ENCODE data around the gene MAP7. TPM values are rescaled to one million over a fixed set of nuclear protein-coding genes. Genes with fewer than 3 reads are reported as not detected.

Gene MAP7
- total and polyA plus RNA-seq, 5 donors: 0.79 to 2.5 (median 1.6) TPM

GRCh38 chr6:136334465-136334846 is 215.8 kb downstream of the MAP7 start:
- intact Hi-C loops (cut with DNase I): no loop called here
- DNase-seq (peak; percentile 57 to 82 (median 77)), ATAC-seq (peak; percentile 67 to 75)
- H3K4me3 ChIP-seq (ENCODE audit: low read length): no peak overlapping the region
- no peaks in the 10 kb centered on the region for H3K27me3 ChIP-seq (ENCODE audit: control insufficient read depth, insufficient read depth)
- H3K27ac ChIP-seq (ENCODE audit: low read length): no peak overlapping the region
- 69% methylated on average over 13 of the region's 13 CpGs for WGBS
- H3K9me3 ChIP-seq (ENCODE audit: control insufficient read depth, low read length): no peaks in the 10 kb centered on the region
- H3K4me1 ChIP-seq (ENCODE audit: control insufficient read depth, insufficient read depth, low read length): no peaks in the 10 kb centered on the region

DNA sequence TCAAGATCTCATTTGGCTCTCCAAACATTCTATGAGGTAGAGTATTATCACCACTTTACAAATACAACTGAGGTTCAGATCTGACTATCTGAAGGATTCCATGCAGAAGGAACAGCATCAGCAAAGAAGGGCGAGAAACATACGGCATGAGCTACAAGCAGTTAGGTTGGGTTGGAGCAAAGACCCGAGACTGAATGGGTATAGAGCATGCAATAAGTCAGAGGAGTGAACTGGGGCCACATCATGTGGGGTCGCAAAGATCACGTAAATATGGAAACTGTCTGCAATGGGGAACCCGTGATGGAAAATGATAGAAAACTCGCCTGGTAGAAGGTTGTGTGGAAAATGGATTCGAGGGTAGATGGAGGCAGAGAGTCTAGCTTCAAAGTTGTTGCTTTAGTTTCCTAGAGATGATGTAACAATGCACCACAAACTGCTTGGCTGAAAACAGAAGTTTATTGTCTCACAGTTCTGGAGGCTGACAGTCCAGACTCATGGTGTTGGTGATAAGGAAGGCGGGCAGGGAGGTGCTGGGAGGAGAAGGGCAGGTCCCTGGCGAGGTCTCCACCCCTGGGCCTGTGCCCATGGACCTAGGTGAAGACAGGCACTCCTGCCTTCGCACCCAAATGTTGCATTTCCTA is 216.3 kb downstream of the MAP7 start:
- peak; percentile 72 to 80 for ATAC-seq
- no peaks in the 10 kb centered on the region for H3K4me1 ChIP-seq (ENCODE audit: control insufficient read depth, insufficient read depth, low read length)
- no peak overlapping the region for H3K4me3 ChIP-seq (ENCODE audit: low read length)
- H3K27me3 ChIP-seq (ENCODE audit: control insufficient read depth, insufficient read depth): no peaks in the 10 kb centered on the region
- intact Hi-C loops (cut with DNase I): no loop called here
- WGBS: 83% methylated on average over 11 of the region's 11 CpGs
- peak; percentile 69 to 86 (median 79) for DNase-seq
- no peaks in the 10 kb centered on the region for H3K9me3 ChIP-seq (ENCODE audit: control insufficient read depth, low read length)
- H3K27ac ChIP-seq (ENCODE audit: low read length): no peak overlapping the region

DNA sequence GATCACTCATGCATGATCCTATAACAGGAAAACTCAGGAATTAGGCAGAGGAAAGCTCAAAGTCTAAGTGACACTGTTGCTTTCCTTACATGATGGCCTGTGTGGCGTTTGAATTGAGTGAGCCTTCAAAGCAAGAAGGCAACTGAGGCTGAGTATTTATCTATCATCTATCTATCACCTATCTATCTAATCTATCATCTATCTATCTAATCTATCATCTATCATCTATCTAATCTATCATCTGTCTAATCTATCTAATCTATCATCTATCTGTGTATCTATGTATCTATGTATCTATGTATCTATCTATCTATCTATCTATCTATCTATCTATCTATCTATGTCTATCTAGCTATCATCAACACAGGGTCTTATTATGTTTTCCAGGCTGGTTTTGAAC is 218.8 kb downstream of the MAP7 start:
- H3K27me3 ChIP-seq (ENCODE audit: control insufficient read depth, insufficient read depth): no peaks in the 10 kb centered on the region
- no peak overlapping the region for H3K27ac ChIP-seq (ENCODE audit: low read length)
- H3K9me3 ChIP-seq (ENCODE audit: control insufficient read depth, low read length): no peaks in the 10 kb centered on the region
- DNase-seq (no peak), ATAC-seq (no peak)
- intact Hi-C loops (cut with DNase I): no loop called here
- H3K4me1 ChIP-seq (ENCODE audit: control insufficient read depth, insufficient read depth, low read length): no peaks in the 10 kb centered on the region
- 87% methylated on average over 1 of the region's 1 CpG for WGBS
- H3K4me3 ChIP-seq (ENCODE audit: low read length): no peak overlapping the region

- no peaks in the 10 kb centered on the region for H3K9me3 ChIP-seq (ENCODE audit: control insufficient read depth, low read length)
- DNase-seq: no peak
- H3K4me1 ChIP-seq (ENCODE audit: control insufficient read depth, insufficient read depth, low read length): peaks cover 2% of the 10 kb centered on the region
- ATAC-seq: no peak
- no peak overlapping the region for H3K27ac ChIP-seq (ENCODE audit: low read length)
- no peaks in the 10 kb centered on the region for H3K27me3 ChIP-seq (ENCODE audit: control insufficient read depth, insufficient read depth)
- 96% methylated on average over 8 of the region's 8 CpGs for WGBS
- intact Hi-C loops (cut with DNase I): no loop called here
- H3K4me3 ChIP-seq (ENCODE audit: low read length): no peak overlapping the region
Observed at GRCh38 chr6:136330634-136331033, 219.6 kb downstream of the MAP7 start.

- intact Hi-C loops (cut with DNase I): no loop called here
- 55% methylated on average over 8 of the region's 8 CpGs for WGBS
- peak overlapping the region; percentile 22 for H3K27ac ChIP-seq (ENCODE audit: low read length)
Observed at GRCh38 chr6:136326038-136326553, 224.1 kb downstream of the MAP7 start.

DNA sequence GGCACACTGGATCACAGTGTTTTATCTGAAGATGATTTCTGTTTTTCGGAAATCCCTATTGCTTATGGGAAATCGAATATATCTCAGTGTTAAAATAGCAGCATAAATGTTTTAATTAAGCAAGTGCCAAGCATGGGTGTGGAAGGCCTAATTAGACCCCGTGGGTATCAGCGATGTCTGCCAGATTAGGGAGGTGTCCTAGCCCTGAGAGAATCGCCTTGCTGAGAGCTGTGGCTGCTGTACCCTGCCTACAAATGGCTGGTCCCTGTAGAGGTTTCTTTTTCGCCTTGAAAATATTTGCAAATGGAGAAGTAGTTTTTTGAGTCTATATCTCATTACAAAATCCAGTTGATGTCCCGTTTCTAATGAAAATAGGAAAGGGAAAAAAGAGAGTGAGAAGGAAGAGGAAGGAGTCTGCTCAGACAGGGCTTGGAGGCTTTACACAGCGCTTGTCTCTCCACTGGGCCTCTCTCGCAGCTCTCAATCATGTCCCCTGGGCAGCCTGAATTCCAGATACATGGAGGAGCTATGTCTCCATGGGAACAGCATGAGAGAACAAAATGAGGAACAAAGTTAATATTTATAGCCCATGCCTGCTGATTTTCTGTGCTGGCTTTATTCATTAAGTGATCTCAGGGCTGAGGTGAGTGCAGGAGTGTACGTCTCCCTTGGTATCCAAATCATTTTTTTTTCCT is 225.4 kb downstream of the MAP7 start:
- H3K9me3 ChIP-seq (ENCODE audit: control insufficient read depth, low read length): no peaks in the 10 kb centered on the region
- H3K4me3 ChIP-seq (ENCODE audit: low read length): no peak overlapping the region
- no peaks in the 10 kb centered on the region for H3K27me3 ChIP-seq (ENCODE audit: control insufficient read depth, insufficient read depth)
- H3K27ac ChIP-seq (ENCODE audit: low read length): no peak overlapping the region
- ATAC-seq (peak; percentile 72 to 83), DNase-seq (peak; percentile 32 to 65 (median 61))
- intact Hi-C loops (cut with DNase I): no loop called here
- peaks cover 2% of the 10 kb centered on the region for H3K4me1 ChIP-seq (ENCODE audit: control insufficient read depth, insufficient read depth, low read length)
- 52% methylated on average over 10 of the region's 10 CpGs for WGBS

More at GRCh38 chr6:136326038-136326553, 224.1 kb downstream of the MAP7 start:
- peaks cover 2% of the 10 kb centered on the region for H3K4me1 ChIP-seq (ENCODE audit: control insufficient read depth, insufficient read depth, low read length)
- peak in 1 of 3 donors; percentile 62 for DNase-seq
- H3K9me3 ChIP-seq (ENCODE audit: control insufficient read depth, low read length): no peaks in the 10 kb centered on the region
- H3K27me3 ChIP-seq (ENCODE audit: control insufficient read depth, insufficient read depth): no peaks in the 10 kb centered on the region
- H3K4me3 ChIP-seq (ENCODE audit: low read length): no peak overlapping the region
- peak; percentile 61 to 67 for ATAC-seq

DNA sequence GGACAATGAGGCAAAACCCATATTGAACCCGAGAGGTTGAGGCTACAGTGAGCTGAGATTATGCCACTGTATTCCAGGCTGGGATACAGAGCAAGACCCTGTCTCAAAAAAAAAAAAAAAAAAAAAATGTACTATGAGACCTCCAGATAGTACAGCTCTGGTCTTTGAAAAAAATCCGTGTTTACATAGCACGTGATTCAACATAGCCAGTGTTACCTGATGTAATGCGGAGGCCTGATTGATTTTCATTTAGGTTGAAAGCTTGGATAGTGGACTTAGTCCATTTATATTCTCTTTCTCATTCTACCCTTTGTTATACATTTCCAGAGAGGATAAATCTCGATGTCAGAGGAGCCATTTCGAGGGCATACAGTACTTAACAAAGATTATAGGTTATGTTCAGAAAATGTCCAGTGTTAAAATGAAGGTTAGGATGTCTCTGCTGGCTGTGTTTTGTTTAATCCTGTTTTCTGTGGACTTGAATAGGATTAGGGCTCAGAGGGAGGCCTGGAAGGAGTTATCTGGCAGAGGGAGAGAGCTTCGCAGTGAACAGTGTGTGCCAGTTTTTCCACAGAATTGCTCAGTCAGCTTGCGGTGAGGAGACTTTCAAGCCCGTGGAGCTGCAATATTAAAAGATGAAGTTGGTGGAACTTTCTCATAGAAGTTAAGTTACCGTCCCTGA is 226.7 kb downstream of the MAP7 start:
- no peak overlapping the region for H3K4me3 ChIP-seq (ENCODE audit: low read length)
- no peak overlapping the region for H3K27ac ChIP-seq (ENCODE audit: low read length)
- ATAC-seq (peak; percentile 52 to 80), DNase-seq (no peak)
- WGBS: 72% methylated on average over 10 of the region's 10 CpGs
- intact Hi-C loops (cut with DNase I): no loop called here
- peaks cover 2% of the 10 kb centered on the region for H3K4me1 ChIP-seq (ENCODE audit: control insufficient read depth, insufficient read depth, low read length)
- H3K9me3 ChIP-seq (ENCODE audit: control insufficient read depth, low read length): no peaks in the 10 kb centered on the region
- H3K27me3 ChIP-seq (ENCODE audit: control insufficient read depth, insufficient read depth): no peaks in the 10 kb centered on the region

- ATAC-seq (no peak), DNase-seq (no peak)
- H3K27ac ChIP-seq (ENCODE audit: low read length): no peak overlapping the region
- no peak overlapping the region for H3K4me3 ChIP-seq (ENCODE audit: low read length)
- intact Hi-C loops (cut with DNase I): loop anchor here in 2 of 4 donors (5.0 to 10.0 kb wide), 2 partner anchors 785 to 867 kb away; no protein-coding TSS in a partner anchor
- H3K9me3 ChIP-seq (ENCODE audit: control insufficient read depth, low read length): no peaks in the 10 kb centered on the region
- no peaks in the 10 kb centered on the region for H3K4me1 ChIP-seq (ENCODE audit: control insufficient read depth, insufficient read depth, low read length)
- H3K27me3 ChIP-seq (ENCODE audit: control insufficient read depth, insufficient read depth): no peaks in the 10 kb centered on the region
Observed at GRCh38 chr6:136319732-136320131, 230.5 kb downstream of the MAP7 start.

DNA sequence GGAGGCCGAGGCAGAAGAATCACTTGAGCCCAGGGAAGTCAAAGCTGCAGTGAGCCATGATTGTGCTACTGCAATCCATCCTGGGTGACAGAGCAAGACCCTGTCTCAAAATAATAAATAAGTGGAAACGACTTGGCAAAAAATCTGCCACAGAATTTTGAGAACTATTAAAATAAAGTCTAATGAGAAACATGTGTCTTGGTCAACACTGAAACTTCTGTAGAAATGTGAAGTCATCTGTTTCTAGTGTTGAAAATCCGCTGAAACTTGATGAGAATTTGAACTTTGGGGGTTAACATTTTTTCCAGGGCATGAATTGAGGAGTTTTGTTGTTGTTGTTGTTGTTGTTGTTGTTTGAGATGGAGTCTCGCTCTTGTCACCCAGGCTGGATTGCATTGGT is 231.5 kb downstream of the MAP7 start:
- Histone ChIP-seq H3K4me1 (ENCODE audit: control insufficient read depth, insufficient read depth, low read length) (no peaks in the 10 kb centered on the region), H3K4me3 (ENCODE audit: low read length) (no peak overlapping the region), H3K27me3 (ENCODE audit: control insufficient read depth, insufficient read depth) (no peaks in the 10 kb centered on the region), H3K27ac (ENCODE audit: low read length) (no peak overlapping the region), H3K9me3 (ENCODE audit: control insufficient read depth, low read length) (no peaks in the 10 kb centered on the region)
- no peak for ATAC-seq
- intact Hi-C loops (cut with DNase I): loop anchor here in 2 of 4 donors (5.0 to 10.0 kb wide), 2 partner anchors 784 to 866 kb away; no protein-coding TSS in a partner anchor
- no peak for DNase-seq
- WGBS: 70% methylated on average over 4 of the region's 4 CpGs

DNA sequence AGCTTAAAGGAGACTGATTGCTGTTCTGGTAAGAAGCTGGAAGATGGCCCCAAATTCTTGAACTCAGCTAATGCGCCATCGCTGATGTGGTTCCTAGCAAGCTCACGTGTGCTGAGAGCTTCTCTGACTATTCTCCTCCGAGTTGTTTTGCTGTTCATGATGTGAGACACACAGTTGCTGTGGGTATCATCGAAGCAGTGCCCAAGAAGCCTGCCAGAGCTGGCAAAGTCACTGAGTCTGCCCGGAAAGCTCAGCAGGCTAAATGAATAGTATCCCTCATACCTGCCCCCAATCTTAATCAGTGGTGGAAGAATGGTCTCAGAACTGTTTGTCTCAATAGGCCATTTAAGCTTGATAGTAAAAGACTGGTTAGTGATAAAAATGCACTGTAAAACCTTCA is 232.3 kb downstream of the MAP7 start:
- Histone ChIP-seq H3K4me3 (ENCODE audit: low read length) (no peak overlapping the region), H3K9me3 (ENCODE audit: control insufficient read depth, low read length) (no peaks in the 10 kb centered on the region), H3K27ac (ENCODE audit: low read length) (no peak overlapping the region), H3K4me1 (ENCODE audit: control insufficient read depth, insufficient read depth, low read length) (no peaks in the 10 kb centered on the region), H3K27me3 (ENCODE audit: control insufficient read depth, insufficient read depth) (no peaks in the 10 kb centered on the region)
- intact Hi-C loops (cut with DNase I): loop anchor here in 2 of 4 donors (5.0 to 10.0 kb wide), 2 partner anchors 783 to 866 kb away; no protein-coding TSS in a partner anchor
- 74% methylated on average over 6 of the region's 6 CpGs for WGBS
- DNase-seq (no peak), ATAC-seq (no peak)

Data from right cardiac atrium (tissue), 5 donors.